Measurements from ENCODE around the gene CDK15. TPM values are rescaled to one million over a fixed set of nuclear protein-coding genes. Genes with fewer than 3 reads are reported as not detected.

CDK15 gene
- total RNA-seq, 1 experiment from 2014 or later = not detected

DNA sequence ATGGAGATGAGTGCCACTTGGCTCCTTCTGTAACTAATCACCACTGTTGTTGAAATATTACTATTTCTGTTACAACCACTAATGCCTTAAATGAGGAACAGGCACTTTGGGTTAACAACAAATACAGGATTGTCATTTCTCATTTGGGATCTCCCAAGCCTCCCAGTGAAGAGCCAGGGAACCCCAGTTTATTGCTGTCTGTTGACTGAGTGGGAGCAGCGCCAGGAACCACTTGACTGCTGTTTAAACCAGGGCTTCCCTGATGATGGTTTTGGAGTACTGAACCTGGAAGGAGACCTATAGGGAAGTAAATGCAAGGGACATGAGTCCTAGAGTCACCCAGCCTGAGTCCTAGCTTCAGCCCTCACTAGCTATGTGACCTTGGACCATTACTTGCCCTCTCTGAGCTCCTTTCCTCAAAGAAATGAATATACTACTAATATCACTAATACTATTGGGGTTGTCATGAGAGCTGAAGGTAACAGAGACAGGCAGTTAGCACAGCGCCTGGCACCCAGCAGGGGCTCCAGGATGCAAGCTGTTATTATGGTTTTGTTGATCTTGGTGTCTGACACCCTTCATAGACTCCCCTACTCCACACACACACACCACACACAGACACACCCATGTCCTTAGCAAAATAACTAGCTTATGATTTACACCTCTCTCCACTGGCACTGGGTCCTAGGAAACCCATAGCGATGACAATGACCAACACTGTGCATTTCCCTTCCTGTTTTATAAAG is 123.1 kb downstream of the CDK15 start (continued):
- TF ChIP-seq, protein P1, sequence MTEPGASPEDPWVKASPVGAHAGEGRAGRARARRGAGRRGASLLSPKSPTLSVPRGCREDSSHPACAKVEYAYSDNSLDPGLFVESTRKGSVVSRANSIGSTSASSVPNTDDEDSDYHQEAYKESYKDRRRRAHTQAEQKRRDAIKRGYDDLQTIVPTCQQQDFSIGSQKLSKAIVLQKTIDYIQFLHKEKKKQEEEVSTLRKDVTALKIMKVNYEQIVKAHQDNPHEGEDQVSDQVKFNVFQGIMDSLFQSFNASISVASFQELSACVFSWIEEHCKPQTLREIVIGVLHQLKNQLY (CRISPR knock-in tag; IDR thresholded peaks at IDR 0.05) = no peak
- TF ChIP-seq, protein P2, sequence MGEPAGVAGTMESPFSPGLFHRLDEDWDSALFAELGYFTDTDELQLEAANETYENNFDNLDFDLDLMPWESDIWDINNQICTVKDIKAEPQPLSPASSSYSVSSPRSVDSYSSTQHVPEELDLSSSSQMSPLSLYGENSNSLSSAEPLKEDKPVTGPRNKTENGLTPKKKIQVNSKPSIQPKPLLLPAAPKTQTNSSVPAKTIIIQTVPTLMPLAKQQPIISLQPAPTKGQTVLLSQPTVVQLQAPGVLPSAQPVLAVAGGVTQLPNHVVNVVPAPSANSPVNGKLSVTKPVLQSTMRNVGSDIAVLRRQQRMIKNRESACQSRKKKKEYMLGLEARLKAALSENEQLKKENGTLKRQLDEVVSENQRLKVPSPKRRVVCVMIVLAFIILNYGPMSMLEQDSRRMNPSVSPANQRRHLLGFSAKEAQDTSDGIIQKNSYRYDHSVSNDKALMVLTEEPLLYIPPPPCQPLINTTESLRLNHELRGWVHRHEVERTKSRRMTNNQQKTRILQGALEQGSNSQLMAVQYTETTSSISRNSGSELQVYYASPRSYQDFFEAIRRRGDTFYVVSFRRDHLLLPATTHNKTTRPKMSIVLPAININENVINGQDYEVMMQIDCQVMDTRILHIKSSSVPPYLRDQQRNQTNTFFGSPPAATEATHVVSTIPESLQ (CRISPR knock-in tag; IDR thresholded peaks at IDR 0.05) = no peak

DNA sequence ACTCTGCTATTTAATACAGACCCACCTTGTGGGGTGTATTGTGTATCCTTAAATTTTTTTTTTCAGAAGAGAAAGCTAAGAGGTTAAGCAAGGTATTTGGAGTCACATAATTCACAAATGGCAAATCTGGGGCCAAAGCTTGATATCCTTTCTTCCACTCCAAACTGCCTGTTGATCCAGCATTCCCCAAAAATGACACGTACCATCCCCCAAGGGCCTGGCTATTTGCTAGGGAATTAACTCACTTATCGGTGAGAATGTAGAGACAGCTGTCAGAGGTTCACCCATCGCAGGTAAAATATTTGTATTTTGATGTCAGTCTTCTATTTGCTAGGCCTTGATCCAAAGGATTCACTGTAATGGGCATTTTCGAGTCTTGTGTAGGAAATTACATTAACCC is 123.7 kb downstream of the CDK15 start:
- ChIA-PET CTCF (no interaction called here), POLR2A (no interaction called here)
- TF ChIP-seq KAT7 (CRISPR knock-in tag; IDR thresholded peaks at IDR 0.05; ENCODE audit: borderline replicate concordance) (no peak), CREM (CRISPR knock-in tag; IDR thresholded peaks at IDR 0.05) (no peak), NFYB (CRISPR knock-in tag; conservative IDR thresholded peaks at IDR 0.05; ENCODE audit: low read depth) (no peak), ATF1 (CRISPR knock-in tag; IDR thresholded peaks at IDR 0.05) (no peak), ZBTB21 (CRISPR knock-in tag; IDR thresholded peaks at IDR 0.05; ENCODE audit: borderline replicate concordance) (no peak), MXD4 (CRISPR knock-in tag; IDR thresholded peaks at IDR 0.05; ENCODE audit: borderline replicate concordance) (no peak), PRRX2 (CRISPR knock-in tag; IDR thresholded peaks at IDR 0.05) (no peak), NR1H2 (CRISPR knock-in tag; IDR thresholded peaks at IDR 0.05) (no peak)
- TF ChIP-seq, protein P3, sequence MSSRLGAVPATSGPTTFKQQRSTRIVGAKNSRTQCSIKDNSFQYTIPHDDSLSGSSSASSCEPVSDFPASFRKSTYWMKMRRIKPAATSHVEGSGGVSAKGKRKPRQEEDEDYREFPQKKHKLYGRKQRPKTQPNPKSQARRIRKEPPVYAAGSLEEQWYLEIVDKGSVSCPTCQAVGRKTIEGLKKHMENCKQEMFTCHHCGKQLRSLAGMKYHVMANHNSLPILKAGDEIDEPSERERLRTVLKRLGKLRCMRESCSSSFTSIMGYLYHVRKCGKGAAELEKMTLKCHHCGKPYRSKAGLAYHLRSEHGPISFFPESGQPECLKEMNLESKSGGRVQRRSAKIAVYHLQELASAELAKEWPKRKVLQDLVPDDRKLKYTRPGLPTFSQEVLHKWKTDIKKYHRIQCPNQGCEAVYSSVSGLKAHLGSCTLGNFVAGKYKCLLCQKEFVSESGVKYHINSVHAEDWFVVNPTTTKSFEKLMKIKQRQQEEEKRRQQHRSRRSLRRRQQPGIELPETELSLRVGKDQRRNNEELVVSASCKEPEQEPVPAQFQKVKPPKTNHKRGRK (CRISPR knock-in tag; IDR thresholded peaks at IDR 0.05; ENCODE audit: borderline replicate concordance) = no peak
- TF ChIP-seq, protein P4, sequence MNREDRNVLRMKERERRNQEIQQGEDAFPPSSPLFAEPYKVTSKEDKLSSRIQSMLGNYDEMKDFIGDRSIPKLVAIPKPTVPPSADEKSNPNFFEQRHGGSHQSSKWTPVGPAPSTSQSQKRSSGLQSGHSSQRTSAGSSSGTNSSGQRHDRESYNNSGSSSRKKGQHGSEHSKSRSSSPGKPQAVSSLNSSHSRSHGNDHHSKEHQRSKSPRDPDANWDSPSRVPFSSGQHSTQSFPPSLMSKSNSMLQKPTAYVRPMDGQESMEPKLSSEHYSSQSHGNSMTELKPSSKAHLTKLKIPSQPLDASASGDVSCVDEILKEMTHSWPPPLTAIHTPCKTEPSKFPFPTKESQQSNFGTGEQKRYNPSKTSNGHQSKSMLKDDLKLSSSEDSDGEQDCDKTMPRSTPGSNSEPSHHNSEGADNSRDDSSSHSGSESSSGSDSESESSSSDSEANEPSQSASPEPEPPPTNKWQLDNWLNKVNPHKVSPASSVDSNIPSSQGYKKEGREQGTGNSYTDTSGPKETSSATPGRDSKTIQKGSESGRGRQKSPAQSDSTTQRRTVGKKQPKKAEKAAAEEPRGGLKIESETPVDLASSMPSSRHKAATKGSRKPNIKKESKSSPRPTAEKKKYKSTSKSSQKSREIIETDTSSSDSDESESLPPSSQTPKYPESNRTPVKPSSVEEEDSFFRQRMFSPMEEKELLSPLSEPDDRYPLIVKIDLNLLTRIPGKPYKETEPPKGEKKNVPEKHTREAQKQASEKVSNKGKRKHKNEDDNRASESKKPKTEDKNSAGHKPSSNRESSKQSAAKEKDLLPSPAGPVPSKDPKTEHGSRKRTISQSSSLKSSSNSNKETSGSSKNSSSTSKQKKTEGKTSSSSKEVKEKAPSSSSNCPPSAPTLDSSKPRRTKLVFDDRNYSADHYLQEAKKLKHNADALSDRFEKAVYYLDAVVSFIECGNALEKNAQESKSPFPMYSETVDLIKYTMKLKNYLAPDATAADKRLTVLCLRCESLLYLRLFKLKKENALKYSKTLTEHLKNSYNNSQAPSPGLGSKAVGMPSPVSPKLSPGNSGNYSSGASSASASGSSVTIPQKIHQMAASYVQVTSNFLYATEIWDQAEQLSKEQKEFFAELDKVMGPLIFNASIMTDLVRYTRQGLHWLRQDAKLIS (CRISPR knock-in tag; IDR thresholded peaks at IDR 0.05; ENCODE audit: borderline replicate concordance) = no peak
- TF ChIP-seq, protein P5, sequence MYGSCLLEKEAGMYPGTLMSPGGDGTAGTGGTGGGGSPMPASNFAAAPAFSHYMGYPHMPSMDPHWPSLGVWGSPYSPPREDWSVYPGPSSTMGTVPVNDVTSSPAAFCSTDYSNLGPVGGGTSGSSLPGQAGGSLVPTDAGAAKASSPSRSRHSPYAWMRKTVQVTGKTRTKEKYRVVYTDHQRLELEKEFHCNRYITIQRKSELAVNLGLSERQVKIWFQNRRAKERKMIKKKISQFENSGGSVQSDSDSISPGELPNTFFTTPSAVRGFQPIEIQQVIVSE (CRISPR knock-in tag; IDR thresholded peaks at IDR 0.05; ENCODE audit: borderline replicate concordance) = no peak
- TF ChIP-seq, protein P6, sequence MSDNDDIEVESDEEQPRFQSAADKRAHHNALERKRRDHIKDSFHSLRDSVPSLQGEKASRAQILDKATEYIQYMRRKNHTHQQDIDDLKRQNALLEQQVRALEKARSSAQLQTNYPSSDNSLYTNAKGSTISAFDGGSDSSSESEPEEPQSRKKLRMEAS (CRISPR knock-in tag; IDR thresholded peaks at IDR 0.05) = no peak
- TF ChIP-seq, protein P7, sequence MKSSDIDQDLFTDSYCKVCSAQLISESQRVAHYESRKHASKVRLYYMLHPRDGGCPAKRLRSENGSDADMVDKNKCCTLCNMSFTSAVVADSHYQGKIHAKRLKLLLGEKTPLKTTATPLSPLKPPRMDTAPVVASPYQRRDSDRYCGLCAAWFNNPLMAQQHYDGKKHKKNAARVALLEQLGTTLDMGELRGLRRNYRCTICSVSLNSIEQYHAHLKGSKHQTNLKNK (CRISPR knock-in tag; IDR thresholded peaks at IDR 0.05) = no peak
- Mint-ChIP-seq H3K27me3 (ENCODE audit: low read depth) (peaks cover 6% of the 10 kb centered on the region), H3K4me3 (no peak overlapping the region), H3K9me3 (peaks cover under 1% of the 10 kb centered on the region), H3K27ac (no peak overlapping the region), H3K36me3 (peaks cover 5% of the 10 kb centered on the region; the same call in 1 of the 2 replicates), H3K4me1 (peaks cover 36% of the 10 kb centered on the region)
- DNase-seq (ENCODE audit: low spot score) (no peak), ATAC-seq (no peak)

Data from WTC11 (cell line).